ENCODE results near the gene EMCN.

DNA sequence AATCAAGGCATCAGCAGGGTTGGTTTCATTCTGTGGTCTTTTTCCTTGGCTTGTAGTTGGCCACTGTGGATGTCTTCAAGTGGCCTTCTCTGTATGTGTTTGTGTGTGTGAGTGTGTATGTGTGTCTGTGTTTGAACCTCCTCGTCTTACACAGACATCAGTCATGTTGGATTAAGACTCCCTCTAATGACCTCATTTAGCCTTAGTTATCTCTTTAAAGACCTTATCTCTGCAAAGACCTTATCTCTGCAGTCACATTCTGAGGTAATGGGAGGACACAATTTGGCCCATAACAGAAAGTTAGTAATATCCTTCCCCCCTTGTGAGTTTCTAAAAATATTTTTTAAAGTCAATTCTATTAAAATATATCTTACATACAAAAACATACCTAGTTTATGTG is 126.7 kb downstream of the EMCN start:
- TF ChIP-seq, protein P1, sequence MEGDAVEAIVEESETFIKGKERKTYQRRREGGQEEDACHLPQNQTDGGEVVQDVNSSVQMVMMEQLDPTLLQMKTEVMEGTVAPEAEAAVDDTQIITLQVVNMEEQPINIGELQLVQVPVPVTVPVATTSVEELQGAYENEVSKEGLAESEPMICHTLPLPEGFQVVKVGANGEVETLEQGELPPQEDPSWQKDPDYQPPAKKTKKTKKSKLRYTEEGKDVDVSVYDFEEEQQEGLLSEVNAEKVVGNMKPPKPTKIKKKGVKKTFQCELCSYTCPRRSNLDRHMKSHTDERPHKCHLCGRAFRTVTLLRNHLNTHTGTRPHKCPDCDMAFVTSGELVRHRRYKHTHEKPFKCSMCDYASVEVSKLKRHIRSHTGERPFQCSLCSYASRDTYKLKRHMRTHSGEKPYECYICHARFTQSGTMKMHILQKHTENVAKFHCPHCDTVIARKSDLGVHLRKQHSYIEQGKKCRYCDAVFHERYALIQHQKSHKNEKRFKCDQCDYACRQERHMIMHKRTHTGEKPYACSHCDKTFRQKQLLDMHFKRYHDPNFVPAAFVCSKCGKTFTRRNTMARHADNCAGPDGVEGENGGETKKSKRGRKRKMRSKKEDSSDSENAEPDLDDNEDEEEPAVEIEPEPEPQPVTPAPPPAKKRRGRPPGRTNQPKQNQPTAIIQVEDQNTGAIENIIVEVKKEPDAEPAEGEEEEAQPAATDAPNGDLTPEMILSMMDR (IDR thresholded peaks at IDR 0.05; ENCODE audit: insufficient read depth, low read length) = no peak
- no peak for TF ChIP-seq POLR2AphosphoS5 (IDR thresholded peaks at IDR 0.05; ENCODE audit: low read depth)
- TF ChIP-seq GABPA (IDR thresholded peaks at IDR 0.05; ENCODE audit: low read depth) = no peak
- no peak for TF ChIP-seq SPI1 (IDR thresholded peaks at IDR 0.05; ENCODE audit: borderline replicate concordance, low read depth)
- TF ChIP-seq, protein P2, sequence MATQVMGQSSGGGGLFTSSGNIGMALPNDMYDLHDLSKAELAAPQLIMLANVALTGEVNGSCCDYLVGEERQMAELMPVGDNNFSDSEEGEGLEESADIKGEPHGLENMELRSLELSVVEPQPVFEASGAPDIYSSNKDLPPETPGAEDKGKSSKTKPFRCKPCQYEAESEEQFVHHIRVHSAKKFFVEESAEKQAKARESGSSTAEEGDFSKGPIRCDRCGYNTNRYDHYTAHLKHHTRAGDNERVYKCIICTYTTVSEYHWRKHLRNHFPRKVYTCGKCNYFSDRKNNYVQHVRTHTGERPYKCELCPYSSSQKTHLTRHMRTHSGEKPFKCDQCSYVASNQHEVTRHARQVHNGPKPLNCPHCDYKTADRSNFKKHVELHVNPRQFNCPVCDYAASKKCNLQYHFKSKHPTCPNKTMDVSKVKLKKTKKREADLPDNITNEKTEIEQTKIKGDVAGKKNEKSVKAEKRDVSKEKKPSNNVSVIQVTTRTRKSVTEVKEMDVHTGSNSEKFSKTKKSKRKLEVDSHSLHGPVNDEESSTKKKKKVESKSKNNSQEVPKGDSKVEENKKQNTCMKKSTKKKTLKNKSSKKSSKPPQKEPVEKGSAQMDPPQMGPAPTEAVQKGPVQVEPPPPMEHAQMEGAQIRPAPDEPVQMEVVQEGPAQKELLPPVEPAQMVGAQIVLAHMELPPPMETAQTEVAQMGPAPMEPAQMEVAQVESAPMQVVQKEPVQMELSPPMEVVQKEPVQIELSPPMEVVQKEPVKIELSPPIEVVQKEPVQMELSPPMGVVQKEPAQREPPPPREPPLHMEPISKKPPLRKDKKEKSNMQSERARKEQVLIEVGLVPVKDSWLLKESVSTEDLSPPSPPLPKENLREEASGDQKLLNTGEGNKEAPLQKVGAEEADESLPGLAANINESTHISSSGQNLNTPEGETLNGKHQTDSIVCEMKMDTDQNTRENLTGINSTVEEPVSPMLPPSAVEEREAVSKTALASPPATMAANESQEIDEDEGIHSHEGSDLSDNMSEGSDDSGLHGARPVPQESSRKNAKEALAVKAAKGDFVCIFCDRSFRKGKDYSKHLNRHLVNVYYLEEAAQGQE (IDR thresholded peaks at IDR 0.05; ENCODE audit: insufficient replicate concordance, low read depth) = no peak

All from HL-60 (cell line).